HG02840 (cell line): ENCODE data around the gene TRANK1.
"Not testable (repeated sequence)": the region's sequence is repeated elsewhere in the genome, so short reads cannot be mapped to it uniquely, and the experiment has no call there.

Source experiments
- ATAC-seq: cut with Tn5 transposase; IDR thresholded peaks from one replicate; pipeline ENCODE4 v1.9.1; 2021; ENCODE audit warnings: mild to moderate bottlenecking, moderate library complexity, moderate number of reproducible peaks; ENCODE audit not compliant: unreplicated experiment, low FRiP score

The TRANK1 gene

DNA sequence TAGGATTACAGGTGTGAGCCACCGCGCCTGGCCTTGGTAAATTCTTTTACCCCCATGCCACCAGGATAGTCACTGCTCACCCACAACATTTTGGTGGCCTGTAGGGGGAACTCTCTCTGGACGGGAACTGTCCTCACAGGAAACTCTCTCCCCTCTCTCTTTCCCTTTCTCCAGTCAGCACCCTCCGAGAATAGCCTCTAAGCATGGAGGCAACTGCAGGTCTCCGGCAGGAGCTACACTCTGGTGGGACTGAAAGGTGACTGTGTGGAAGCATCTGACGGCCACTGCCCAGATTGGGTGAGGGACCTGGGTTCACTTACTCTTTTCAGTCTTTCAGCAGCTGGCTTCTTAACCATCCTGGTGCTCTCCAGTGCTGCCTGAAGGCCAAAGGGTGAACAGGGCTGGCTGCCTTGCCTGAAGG lies 21.3 kb downstream of the TRANK1 start:
- ATAC-seq: no peak

DNA sequence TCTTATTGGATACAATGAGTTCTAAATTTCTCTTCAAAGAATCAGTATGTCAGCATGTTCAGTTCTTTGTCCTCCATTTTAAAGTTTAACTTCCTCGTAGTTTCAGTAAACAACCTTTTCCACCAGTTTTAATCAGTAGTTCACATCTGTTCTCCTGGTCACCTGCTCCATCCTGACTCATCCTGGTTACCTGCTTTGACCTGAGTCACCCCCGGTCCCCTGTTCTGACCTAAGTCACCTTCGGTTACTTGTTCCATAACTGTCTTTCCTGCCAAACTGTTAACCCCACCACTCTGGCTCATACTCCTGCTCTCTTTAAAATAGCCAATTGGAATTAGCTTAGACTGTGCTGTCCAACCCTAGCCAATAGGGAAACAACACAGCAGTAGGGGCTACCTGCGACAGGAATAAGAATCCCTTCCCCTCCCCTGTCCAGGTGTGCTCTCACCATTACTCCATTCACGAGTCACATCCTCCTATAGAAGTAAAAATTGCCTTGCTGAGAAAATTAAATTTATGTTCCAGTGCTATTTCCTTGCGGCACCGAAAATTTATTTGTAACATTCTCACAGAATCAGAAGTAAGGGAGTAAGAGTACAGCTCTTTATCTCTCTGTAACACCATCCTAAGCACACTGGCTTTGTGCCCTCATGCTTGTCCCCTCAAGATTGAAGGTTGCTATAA lies 23.8 kb downstream of the TRANK1 start:
- ATAC-seq: no peak

DNA sequence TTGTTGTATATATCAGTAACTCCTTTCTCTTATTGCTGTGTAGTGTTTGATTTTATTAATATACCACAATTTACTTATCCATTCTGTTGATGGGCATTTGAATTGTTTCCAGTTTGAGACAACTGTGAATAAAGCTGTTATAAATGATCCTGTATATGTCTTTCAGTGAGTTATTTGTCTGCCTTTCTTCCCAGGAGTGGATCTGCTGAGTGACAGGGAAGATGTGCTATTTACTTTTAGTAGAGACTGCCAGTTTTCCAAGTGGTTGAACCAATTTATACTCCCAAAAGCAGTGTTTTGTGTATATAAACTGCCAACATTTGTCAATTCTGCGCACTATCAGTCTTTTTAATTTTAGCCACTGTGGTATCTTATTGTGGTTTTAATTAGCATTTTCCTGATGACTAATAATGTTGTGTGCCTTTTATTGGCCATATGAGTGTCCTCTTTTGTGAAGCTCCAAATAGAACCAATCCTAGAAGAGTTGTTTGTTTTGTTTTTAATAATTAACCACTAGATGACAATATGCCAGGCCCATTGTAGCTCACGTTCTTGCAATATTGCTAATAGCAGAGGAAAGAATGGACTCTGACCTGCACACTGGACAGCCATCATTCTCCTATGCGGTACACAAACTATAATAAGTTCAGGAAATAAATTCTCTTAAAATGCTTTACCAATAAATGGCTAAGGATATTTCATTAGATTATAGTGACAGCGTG lies 25.3 kb downstream of the TRANK1 start:
- no peak for ATAC-seq

DNA sequence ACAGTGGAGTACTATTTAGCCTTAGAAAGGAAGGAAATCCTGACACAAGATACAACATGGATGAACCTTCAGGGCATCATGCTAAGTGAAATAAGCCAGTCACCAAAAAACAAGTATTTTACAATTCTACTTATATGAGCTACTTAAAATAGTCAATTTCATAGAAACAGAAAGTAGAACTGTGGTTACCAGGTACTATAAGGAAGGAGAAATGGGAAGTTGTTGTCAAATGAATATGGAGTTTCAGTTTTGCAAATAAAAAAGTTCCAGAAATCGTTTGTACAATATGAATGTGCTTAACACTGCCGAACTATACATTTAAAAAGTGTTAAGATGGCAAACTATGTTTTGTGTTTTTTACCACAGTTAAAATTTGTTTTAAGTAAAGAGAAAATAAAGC lies 26.8 kb downstream of the TRANK1 start:
- ATAC-seq: peak; percentile 85

DNA sequence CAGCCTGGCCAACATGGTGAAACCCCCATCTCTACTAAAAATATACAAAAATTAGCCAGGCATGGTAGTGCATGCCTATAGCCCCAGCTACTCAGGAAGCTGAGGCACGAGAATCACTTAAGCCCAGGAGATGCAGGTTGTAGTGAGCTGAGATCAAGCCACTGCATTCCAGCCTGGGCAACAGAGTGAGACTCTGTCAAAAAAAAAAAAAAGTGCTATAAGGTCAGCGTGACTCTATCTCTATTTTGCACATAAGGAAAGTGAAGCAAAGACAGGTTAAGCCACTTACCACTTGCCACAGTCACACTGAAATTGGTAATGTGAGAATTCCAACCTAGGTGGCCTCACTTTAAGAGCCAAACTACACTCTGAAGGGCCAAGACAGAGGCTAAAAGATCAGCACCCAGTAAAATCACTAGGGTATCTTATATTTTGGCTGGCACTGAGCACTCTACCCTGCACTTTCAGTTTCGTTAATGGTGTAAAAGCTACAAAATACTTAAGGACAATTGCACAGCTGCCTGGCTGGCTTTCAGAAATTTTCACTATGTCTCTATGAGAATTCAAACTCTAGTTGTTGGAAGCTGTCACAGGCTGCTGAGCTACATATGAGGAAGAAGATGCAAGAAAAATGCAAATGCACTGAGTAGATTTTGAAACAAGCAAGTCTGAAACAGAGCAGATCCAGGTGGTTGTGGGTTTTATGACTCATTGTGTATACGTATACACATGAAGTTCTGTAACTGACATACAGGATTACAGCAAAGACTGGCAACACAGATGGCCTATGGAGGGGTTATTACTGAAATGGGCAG lies 32.7 kb downstream of the TRANK1 start:
- ATAC-seq: peak; percentile 97

DNA sequence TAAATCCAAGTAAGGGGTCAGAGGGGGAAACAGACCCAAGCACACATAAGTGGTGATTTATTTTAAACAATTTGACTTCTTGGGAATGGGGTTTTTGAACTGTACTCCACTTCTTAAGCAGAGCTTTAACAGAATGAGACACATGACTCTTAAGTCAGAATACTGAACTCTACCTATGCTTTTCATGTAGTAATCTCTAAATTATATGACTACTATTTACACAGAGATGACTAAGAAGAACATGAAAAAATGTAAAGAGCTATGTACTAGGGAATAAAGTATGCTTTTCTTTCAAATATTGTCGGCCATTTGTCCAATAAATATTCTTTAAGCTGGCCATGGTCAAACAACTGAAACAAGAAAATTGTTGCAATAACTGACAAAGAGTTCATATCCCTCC lies 35.2 kb downstream of the TRANK1 start:
- no peak for ATAC-seq

DNA sequence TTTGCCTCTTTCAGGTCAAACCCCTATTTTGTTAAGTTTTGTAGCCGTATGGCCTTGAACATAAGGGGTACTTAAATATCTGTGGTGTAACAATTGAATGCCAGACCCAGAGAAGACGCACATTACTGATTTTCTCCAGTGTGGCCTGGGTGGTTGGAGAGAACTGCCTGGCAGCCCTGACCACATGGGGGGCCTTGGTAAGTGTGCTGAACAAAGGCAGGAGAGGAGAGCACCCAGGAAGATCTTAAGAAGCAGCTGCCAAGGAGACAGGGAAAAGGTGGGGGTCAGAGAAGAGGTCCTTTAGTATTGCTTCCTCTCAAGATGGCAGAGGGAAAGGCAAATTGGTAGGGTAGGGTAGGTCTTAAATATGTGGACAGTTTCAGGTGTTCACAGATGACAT lies 35.7 kb downstream of the TRANK1 start:
- no peak for ATAC-seq

DNA sequence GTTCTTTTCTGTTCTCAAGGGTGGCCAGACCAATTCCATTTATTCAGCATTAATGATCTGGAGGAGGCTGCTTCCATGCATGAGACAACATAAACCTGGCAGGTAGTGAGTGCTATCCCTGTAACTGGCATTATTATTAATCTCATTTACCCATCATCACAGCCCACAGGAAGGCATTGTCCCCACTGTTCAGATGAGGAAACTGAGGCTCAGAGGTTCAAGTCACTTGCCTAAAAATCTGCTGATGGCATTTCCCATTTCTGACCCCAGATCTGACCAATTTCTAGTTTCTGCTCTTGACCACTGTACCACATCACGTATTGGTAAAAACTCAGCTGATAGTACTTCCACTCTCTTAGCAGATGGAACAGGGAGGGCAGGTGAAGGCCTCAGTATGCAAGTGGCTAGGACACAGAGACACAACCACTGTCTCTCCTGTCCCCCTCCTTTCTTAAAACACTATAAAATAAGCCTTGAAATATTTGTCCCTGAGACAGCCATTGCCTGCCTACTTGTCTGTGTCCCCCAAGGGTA lies 36.1 kb downstream of the TRANK1 start:
- ATAC-seq: no peak

DNA sequence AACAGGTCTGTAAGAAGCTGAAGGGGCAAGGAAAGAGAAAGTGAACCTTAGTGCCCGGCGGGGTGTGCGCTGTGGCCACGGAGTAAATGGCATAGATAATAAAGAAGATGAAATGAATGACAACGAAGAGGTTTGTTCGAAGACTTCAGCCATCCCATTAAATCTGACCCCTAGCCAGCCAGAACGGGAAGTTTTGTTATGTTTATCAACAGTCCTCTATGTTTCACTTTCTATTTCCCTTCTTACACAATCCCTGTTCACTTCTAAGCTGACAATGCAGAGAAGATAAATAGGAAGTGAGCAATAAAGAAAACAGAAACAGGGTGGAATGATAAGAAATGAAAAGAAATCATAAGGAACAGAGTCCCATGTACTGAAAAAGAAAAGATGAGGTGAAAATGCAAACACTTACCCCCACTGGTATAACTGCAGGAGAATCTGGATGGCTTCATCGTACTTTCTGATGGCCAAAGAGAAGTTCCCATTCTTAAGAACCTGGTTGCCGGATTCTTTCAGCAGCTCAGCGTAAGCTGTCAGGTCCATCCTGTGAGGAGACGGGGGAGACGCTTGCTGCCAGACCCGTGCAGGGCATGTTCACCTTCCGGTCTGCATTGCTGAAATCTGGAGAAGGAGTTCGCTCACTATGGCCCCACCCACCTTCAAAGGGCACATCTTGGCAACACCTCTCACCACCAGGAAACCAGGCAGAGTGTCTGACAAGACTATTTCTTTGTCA lies 36.8 kb downstream of the TRANK1 start:
- ATAC-seq: no peak

DNA sequence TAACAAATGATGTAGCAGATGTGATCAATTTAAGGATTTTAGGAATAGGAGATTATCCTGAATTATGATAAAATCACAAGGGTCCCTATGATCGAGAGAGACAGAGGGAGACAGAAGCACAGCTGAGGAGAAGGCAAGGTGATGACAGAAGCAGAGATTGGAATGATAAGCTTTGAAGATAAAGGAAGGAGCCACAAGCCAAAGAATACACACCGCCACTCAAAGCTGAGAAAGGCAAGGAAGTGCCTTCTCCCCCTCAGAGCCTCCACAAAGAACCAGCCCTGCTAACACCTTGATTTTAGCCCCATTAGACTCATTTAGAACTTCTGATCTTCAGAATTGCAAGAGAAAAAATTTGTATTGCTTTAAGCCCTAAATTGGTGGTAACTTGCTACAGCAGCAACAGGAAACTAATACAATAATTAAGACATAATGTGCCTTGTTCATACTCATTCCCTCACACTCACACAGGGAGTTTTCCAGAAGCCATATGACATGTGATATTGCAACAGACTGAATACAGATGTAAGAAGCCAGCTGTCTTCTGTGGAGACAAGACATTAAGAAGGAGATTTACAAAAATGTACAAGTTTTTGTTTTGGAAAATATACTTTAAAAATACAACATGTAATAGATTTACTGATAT lies 38.2 kb downstream of the TRANK1 start:
- no peak for ATAC-seq

DNA sequence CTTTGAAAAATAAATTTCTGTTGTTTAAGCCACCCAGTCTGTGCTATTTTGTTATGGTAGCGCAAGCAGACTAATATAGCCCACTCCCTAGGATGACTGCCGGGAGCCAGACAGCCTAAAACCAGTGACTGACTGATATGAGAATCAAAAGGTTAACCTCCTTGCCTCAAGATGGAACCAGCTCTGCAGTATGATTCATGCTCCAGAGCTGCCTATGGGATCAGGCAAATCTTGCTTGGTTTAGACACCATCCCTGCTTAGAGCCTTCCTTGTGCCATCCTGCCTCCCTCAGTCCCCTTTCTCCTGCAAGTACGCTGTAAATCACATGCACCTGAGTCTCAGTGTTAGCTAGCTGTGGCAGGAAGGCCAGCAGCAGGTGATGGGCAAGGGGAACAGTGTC lies 39.3 kb downstream of the TRANK1 start:
- ATAC-seq: no peak

DNA sequence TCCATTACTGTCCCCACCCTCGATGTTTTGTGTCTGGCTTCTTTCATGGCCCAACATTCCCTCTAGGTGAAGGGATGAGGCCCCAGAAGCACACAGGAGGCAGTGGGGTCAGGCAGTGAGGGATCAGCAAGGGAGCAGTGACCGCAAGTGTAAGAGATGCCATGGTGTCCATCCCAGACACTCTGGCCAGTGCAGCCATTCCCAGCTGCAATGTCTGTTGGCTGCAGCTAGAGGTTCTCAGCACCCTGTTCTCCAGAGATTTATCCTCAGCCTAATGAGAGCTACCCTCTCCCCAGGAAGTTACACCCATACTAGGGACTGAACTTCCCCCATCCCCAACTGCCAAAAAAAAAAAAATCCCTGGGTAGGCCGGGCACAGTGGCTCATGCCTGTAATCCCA lies 40.2 kb downstream of the TRANK1 start:
- no peak for ATAC-seq

DNA sequence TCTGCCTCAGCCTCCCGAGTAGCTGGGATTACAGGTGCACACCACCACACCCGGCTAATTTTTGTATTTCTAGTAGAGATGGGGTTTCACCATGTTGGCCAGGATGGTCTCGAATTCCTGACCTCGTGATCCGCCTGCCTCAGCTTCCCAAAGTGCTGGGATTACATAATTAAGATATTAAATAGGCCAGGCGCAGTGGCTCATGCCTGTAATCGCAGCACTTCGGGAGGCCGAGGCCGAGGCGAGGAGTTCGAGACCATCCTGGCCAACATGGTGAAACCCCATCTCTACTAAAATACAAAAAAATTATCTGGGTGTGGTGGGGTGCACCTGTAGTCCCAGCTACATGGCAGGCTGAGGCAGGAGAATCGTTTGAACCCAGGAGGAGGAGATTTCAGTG lies 40.8 kb downstream of the TRANK1 start:
- ATAC-seq: not testable (repeated sequence)

DNA sequence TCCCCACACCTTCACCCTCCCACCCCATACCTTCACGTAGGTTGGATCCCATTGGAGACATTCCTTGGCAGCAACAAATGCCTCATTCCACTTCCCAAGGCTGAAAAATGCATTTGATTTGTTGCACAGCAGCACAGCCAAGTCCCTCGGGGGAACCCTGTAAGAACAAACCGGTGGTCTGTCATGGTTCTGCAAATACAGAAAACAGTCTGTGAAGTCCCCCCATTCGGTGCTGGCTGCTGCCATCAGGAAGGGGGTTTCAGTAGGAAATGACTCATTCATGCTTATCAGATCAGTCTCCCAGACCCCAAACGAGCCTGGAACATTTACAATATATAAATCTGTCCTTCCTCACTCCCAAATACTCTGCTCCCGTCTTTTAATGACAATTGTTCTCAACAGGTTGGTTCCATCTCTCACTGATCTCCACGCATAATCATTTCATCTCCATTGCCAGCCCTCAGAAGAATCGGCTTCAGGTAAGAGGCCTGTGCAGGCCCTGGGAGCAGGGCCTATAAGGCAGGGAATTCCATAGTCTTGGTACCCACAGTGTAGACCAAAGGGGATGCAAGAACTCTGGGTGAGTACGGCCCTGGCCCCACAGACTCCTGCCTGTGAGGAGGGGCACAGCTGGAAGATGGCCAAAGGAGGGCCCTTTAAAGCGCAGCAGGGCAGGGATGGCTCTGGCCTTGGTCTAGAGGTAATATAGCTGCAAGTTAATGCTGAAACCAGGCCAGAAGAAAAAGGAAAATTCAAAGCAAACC lies 41.6 kb downstream of the TRANK1 start:
- no peak for ATAC-seq

DNA sequence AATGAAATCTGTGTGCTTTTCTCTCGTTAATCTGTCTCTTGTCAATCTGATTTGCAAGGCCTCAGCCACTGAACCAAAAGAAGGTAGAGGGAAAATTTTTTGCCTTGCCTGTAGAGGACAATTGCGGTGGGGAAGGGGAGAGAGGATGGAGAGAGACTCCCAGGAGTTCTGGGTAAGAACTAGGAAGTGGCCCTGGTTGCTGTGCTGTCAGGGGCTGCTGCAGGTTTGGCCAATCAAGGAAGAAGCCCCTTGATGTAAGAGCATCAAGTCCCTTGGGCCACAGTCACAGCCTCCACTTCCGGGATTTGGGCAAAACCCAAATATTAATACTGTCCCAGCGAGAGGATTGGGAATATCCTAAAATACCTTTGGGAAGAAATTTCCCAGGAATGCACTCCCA lies 43.3 kb downstream of the TRANK1 start:
- ATAC-seq: no peak

DNA sequence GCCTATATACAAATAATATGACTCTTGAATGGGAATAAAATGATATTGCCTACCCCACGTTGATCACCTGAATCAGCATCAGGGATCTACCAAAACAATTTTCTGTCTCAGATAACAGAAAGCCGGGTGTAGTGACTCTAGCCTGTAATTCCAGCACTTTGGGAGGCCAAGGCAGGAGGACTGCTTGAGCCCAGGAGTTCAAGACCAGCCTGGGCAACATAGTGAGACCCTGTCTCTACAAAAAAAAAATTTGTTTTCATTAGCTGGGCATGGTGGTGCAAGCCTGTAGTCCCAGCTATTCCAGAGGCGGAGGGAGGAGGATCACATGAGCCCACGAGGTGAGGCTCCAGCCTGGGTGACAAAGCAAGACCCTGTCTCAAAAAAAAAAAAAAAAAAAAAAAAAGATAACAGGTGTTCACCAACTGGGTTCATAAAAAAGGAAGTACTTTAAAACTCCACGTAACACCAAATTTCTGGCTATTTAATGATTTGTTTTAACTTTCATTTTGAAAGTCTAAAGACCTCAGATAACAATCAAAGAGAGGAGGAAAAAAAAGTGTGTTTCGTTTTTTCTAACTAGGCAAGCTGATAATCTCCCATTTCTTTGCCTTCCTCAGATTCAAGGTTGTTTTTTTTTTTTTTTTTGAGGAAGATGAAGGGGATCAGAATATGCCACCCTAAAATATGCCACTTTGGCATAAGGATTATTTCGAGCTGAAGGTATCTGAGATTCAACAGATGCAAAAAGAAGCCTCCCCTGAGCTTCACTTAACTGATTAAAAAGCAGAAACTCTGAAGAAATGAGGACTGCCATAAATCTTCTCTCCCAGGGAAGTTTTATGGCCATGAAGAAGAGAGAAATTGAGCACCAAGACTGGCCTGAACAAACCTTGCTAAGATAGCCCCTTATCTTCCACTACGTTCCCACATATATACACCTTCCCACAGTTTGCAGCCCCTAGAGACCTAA lies 44.1 kb downstream of the TRANK1 start:
- ATAC-seq: no peak

DNA sequence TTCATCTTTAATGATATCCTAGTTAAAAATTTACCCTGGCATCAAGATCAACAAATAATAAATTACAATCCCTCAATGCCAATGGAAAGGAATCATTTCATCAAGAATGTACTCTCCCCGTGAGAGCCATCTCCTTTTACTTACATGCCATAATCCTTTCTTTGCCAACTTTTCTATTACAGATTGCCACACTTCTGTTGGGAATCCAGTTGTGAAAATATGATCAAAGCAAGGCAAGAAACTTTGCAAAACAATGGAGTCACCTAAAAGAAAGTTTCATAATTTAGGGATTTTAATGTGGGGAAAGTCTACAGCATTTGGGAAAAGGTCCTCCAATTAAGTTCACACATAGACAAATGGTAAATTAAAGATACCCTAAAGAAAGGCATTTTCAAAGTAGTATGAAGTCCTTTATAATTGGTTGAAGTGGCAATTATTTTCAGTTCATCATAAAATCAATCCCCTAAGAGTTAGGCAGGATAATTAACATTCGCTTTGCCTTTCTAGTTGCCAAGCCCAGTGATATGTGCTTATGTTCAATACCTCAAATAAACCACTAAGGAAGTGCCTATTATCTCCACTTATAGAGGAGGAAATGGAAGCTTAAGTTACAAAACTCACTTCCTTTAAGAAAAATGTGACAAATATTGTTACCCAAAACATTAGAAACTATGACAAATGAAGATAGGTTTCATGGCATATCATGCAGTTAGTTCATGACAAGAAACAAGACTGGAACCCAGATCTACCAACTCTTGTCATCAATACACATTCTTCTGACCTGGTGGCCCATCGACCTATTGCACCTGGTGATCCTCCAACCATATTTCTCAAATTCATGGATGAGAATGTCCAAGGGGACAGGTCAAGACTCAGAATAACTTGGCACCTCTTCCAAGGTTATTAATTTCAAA lies 49.1 kb downstream of the TRANK1 start:
- ATAC-seq: no peak
